OCI-LY1 (cell line): ENCODE measurements around the gene CNNM1.

Experiments used
- H2AFZ ChIP-seq: fragments of 200-600 bp; sonication (generic), shearing (Covaris generic); 2 replicates; pipeline ENCODE4 v1.6.0; 2014; ENCODE audit warnings: antibody characterized with exemption, mild to moderate bottlenecking, low read length
- H3F3A ChIP-seq: fragments of 200-600 bp; sonication (generic), shearing (Covaris generic); 2 replicates; pipeline ENCODE4 v1.6.0; 2014; ENCODE audit warnings: mild to moderate bottlenecking, antibody characterized with exemption, low read length, moderate library complexity; ENCODE audit not compliant: insufficient read depth
- H3K27ac ChIP-seq: fragments of 200-600 bp; sonication (generic); 2 replicates; pipeline ENCODE4 v1.5.1; 2014; ENCODE audit warnings: low read length, mixed run types, mild to moderate bottlenecking, low read depth; ENCODE audit not compliant: poor library complexity, severe bottlenecking
- H3K27me3 ChIP-seq: fragments of 200-600 bp; sonication (generic); 2 replicates; pipeline ENCODE4 v1.6.0; 2014; ENCODE audit warnings: antibody characterized with exemption, mild to moderate bottlenecking, low read length, moderate library complexity; ENCODE audit not compliant: insufficient read depth
- H3K36me3 ChIP-seq: fragments of 200-600 bp; sonication (generic); 2 replicates; pipeline ENCODE4 v1.6.1; 2014; ENCODE audit warnings: mild to moderate bottlenecking, antibody characterized with exemption, low read length, moderate library complexity, mixed read lengths; ENCODE audit not compliant: insufficient read depth
- H3K4me1 ChIP-seq: fragments of 200-600 bp; sonication (generic); 2 replicates; pipeline ENCODE4 v1.5.1; 2014; ENCODE audit warnings: mild to moderate bottlenecking, low read length, moderate library complexity; ENCODE audit not compliant: insufficient read depth, severe bottlenecking
- H3K4me2 ChIP-seq: fragments of 200-600 bp; sonication (generic), shearing (Covaris generic); 2 replicates; pipeline ENCODE4 v1.6.1; 2014; ENCODE audit warnings: low read length
- H3K4me3 ChIP-seq: fragments of 200-600 bp; sonication (generic); 2 replicates; pipeline ENCODE4 v1.5.1; 2014; ENCODE audit warnings: low read length, low read depth, mild to moderate bottlenecking, mixed read lengths; ENCODE audit not compliant: poor library complexity, severe bottlenecking
- H3K79me2 ChIP-seq: fragments of 200-600 bp; shearing (Covaris generic); 2 replicates; pipeline ENCODE4 v1.6.1; 2016; ENCODE audit warnings: mixed run types, low read length, mixed read lengths; ENCODE audit not compliant: insufficient read depth
- H3K9ac ChIP-seq: fragments of 200-600 bp; sonication (generic), shearing (Covaris generic); 2 replicates; pipeline ENCODE4 v1.6.1; 2014; ENCODE audit warnings: mild to moderate bottlenecking, low read length, mixed read lengths
- H3K9me2 ChIP-seq: fragments of 200-600 bp; sonication (generic), shearing (Covaris generic); 2 replicates; pipeline ENCODE4 v1.6.1; 2014; ENCODE audit warnings: low read depth, mild to moderate bottlenecking, low read length, mixed read lengths
- H3K9me3 ChIP-seq: fragments of 200-600 bp; shearing (Covaris generic); 2 replicates; pipeline ENCODE4 v1.6.1; 2014; ENCODE audit warnings: low read length, mixed read lengths
- H4K20me1 ChIP-seq: fragments of 200-600 bp; sonication (generic), shearing (Covaris generic); 2 replicates; pipeline ENCODE4 v1.6.0; 2016; ENCODE audit warnings: mild to moderate bottlenecking, low read length; ENCODE audit not compliant: insufficient read depth
- CTCF ChIP-seq: fragments of 200-600 bp; sonication (generic), shearing (Covaris generic); IDR thresholded peaks from 2 replicates; pipeline ENCODE4 v1.5.1; 2017; ENCODE audit warnings: mild to moderate bottlenecking, antibody characterized with exemption, low read length, moderate library complexity, mixed read lengths
- EZH2 ChIP-seq: fragments of 200-600 bp; sonication (generic), shearing (Covaris generic); IDR thresholded peaks from 2 replicates; pipeline ENCODE4 v1.8.0; 2017; ENCODE audit warnings: borderline replicate concordance, mixed run types, mild to moderate bottlenecking, antibody characterized with exemption, low read length, moderate library complexity, mixed read lengths

The CNNM1 gene

GRCh38 chr10:99422529-99423096 is 93.5 kb downstream of the CNNM1 start:
- H3K4me3 ChIP-seq: no peak overlapping the region
- H3K4me1 ChIP-seq: no peaks in the 10 kb centered on the region
- peaks cover 9% of the 10 kb centered on the region; the same call in 1 of the 2 replicates for H3K36me3 ChIP-seq
- H2AFZ ChIP-seq: no peak overlapping the region
- H3K9me3 ChIP-seq: no peaks in the 10 kb centered on the region
- H3K4me2 ChIP-seq: no peak overlapping the region
- no peaks in the 10 kb centered on the region for H3K27me3 ChIP-seq
- H3K27ac ChIP-seq: no peak overlapping the region
- no peaks in the 10 kb centered on the region for H3K9me2 ChIP-seq
- H3K9ac ChIP-seq: no peak overlapping the region
- H3K79me2 ChIP-seq: no peaks in the 10 kb centered on the region
- no peaks in the 10 kb centered on the region for H4K20me1 ChIP-seq
- TF ChIP-seq CTCF (no peak), EZH2 (no peak)
- H3F3A ChIP-seq: no peaks in the 10 kb centered on the region

GRCh38 chr10:99424656-99425055 is 95.5 kb downstream of the CNNM1 start:
- Histone ChIP-seq H3K4me3 (no peak overlapping the region), H3K36me3 (0 out of 2 replicates have a peak, but pooled peaks cover 5% of the 10 kb centered on the region)

GRCh38 chr10:99425204-99425603 is 96.0 kb downstream of the CNNM1 start:
- Histone ChIP-seq H3K79me2 (peaks cover 5% of the 10 kb centered on the region; the same call in 1 of the 2 replicates), H4K20me1 (no peaks in the 10 kb centered on the region), H3K9me2 (no peaks in the 10 kb centered on the region), H3K4me2 (no peak overlapping the region), H3K27me3 (no peaks in the 10 kb centered on the region), H3K27ac (no peak overlapping the region), H3K4me1 (peaks cover 8% of the 10 kb centered on the region), H2AFZ (no peak overlapping the region), H3K9ac (no peak overlapping the region), H3K9me3 (no peaks in the 10 kb centered on the region), H3F3A (no peaks in the 10 kb centered on the region), H3K36me3 (0 out of 2 replicates have a peak, but pooled peaks cover 5% of the 10 kb centered on the region), H3K4me3 (no peak overlapping the region)
- no peak for TF ChIP-seq EZH2
- TF ChIP-seq CTCF: no peak

More at GRCh38 chr10:99424656-99425055, 95.5 kb downstream of the CNNM1 start:
- no peak overlapping the region for H3K27ac ChIP-seq
- H3K9me3 ChIP-seq: no peaks in the 10 kb centered on the region
- H3K4me1 ChIP-seq: peaks cover 5% of the 10 kb centered on the region
- no peak for TF ChIP-seq CTCF
- no peak for TF ChIP-seq EZH2
- H4K20me1 ChIP-seq: no peaks in the 10 kb centered on the region
- no peak overlapping the region for H2AFZ ChIP-seq
- no peak overlapping the region for H3K9ac ChIP-seq
- H3K79me2 ChIP-seq: peaks cover 4% of the 10 kb centered on the region; the same call in 1 of the 2 replicates
- no peak overlapping the region for H3K4me2 ChIP-seq
- no peaks in the 10 kb centered on the region for H3K9me2 ChIP-seq
- H3F3A ChIP-seq: no peaks in the 10 kb centered on the region
- H3K27me3 ChIP-seq: no peaks in the 10 kb centered on the region
